Hepatocyte (in vitro differentiated cells): Measurements from ENCODE around the gene CLDN3.
A peak's percentile ranks its signal among the peaks of the same experiment; 100 is the strongest.

Experiments used
- CTCF ChIP-seq: fragments of 200-600 bp; sonication (generic); IDR thresholded peaks from 2 replicates; pipeline ENCODE4 v1.5.1; 2016; ENCODE audit warnings: antibody characterized with exemption, mild to moderate bottlenecking; ENCODE audit not compliant: poor library complexity
- EZH2 ChIP-seq: fragments of 200-600 bp; sonication (generic); IDR thresholded peaks from 2 replicates; pipeline ENCODE4 v1.6.1; 2016; ENCODE audit warnings: antibody characterized with exemption, mild to moderate bottlenecking, borderline replicate concordance
- EZH2phosphoT487 ChIP-seq: fragments of 200-600 bp; sonication (generic); IDR thresholded peaks from one replicate; pipeline ENCODE4 v1.6.1; 2018; ENCODE audit warnings: antibody characterized with exemption, mild to moderate bottlenecking, low read depth, moderate library complexity; ENCODE audit not compliant: unreplicated experiment, severe bottlenecking

DNA sequence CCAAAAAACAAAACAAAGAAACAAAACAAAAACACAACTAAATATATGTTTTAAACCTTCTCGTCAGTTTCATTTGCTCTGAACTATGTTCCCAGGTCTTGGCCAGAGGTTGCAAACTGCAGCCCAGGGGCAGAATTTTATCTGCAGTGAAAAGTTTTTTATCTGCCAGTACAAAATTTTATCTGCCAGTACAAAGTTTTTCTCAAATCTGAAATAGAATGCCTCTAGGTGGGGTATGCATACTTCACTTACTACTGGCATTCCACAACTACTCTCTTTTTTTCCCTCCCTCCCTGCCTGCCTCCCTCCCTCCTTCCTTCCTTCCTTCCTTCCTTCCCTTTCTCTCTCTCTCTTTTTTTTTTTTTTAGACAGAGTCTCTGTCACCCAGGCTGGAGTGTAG is 9.4 kb upstream of the CLDN3 start:
- TF ChIP-seq CTCF: peak; percentile 9
- no peak for TF ChIP-seq EZH2phosphoT487
- no peak for TF ChIP-seq EZH2
